Uterus (tissue), 4 donors: Measurements from ENCODE around the gene ACSL3. TPM values are rescaled to one million over a fixed set of nuclear protein-coding genes. Genes with fewer than 3 reads are reported as not detected.
A peak's percentile ranks its signal among the peaks of the same experiment; 100 is the strongest.

Source experiments
- DNase-seq, 2 donors: peaks; one replicate each; pipeline ENCODE4 v3.0.0-alpha.2; 2019 to 2020
- H3K27ac ChIP-seq, 2 donors: fragments of 200-600 bp; sonication (generic); 1 replicate in 1 of 2; 2 replicates in 1 of 2; pipeline ENCODE4 v1.5.1; 2016 to 2018
- H3K27me3 ChIP-seq, 2 donors: fragments of 200-600 bp; sonication (generic); one replicate each; pipeline ENCODE4 v1.5.1; 2018 to 2019; ENCODE audit warnings: control low read depth in 1 of 2
- H3K36me3 ChIP-seq, 2 donors: fragments of 200-600 bp; sonication (generic); one replicate each; pipeline ENCODE4 v1.5.1; 2019; ENCODE audit warnings: control low read depth in 1 of 2
- H3K4me1 ChIP-seq, 2 donors: fragments of 200-600 bp; sonication (generic); one replicate each; pipeline ENCODE4 v1.5.1; 2018 to 2019; ENCODE audit warnings: control low read depth in 1 of 2
- H3K4me3 ChIP-seq, 2 donors: fragments of 200-600 bp; sonication (generic); 1 replicate in 1 of 2; 2 replicates in 1 of 2; pipeline ENCODE4 v1.5.1; 2018 to 2019; ENCODE audit warnings: mild to moderate bottlenecking in 1 of 2
- H3K9me3 ChIP-seq, 2 donors: fragments of 200-600 bp; sonication (generic); one replicate each; pipeline ENCODE4 v1.5.1; 2019; ENCODE audit warnings: control low read depth in 1 of 2
- POLR2A ChIP-seq, 2 donors: fragments of 450-650 bp; IDR thresholded peaks; one replicate each; pipeline ENCODE4 v1.6.1; 2016; ENCODE audit warnings: antibody characterized with exemption in 2 of 2, mild to moderate bottlenecking in 1 of 2, moderate library complexity in 1 of 2
- intact Hi-C: fragments of 100-400 bp; cut with DNase I; formaldehyde crosslinking; loops from one replicate; pipeline ENCODE4 v1.15.1; 2023; ENCODE audit warnings: low total_unique reads
- total RNA-seq, 4 donors: library from RNA; depleted of rRNA in 3 of 4; stranded (reverse); fragments of >200 nt in 3 of 4; gene quantifications; one replicate each; pipeline versions ENCODE4 v1.1.0 to v1.2.4, GENCODE V29; 2014 to 2023
- TF ChIP-seq, protein P1 (sequence below), 4 experiments: fragments of 200-600 bp in 2 of 4; fragments of 450-650 bp in 2 of 4; sonication (generic) in 2 of 4; IDR thresholded peaks; one replicate each; pipeline ENCODE4 v1.5.1; 2016 to 2019; ENCODE audit warnings: antibody characterized with exemption in 4 of 4, mild to moderate bottlenecking in 2 of 4, moderate library complexity in 1 of 4
- donor health status: DM: yes; HTN: yes; CAD: no.

ACSL3 gene
- total RNA-seq, result 100 to 1,000 TPM in 1 of 4 donors, 10 to 100 TPM in 3; 39.7 to 101 (median 61.2) TPM

DNA sequence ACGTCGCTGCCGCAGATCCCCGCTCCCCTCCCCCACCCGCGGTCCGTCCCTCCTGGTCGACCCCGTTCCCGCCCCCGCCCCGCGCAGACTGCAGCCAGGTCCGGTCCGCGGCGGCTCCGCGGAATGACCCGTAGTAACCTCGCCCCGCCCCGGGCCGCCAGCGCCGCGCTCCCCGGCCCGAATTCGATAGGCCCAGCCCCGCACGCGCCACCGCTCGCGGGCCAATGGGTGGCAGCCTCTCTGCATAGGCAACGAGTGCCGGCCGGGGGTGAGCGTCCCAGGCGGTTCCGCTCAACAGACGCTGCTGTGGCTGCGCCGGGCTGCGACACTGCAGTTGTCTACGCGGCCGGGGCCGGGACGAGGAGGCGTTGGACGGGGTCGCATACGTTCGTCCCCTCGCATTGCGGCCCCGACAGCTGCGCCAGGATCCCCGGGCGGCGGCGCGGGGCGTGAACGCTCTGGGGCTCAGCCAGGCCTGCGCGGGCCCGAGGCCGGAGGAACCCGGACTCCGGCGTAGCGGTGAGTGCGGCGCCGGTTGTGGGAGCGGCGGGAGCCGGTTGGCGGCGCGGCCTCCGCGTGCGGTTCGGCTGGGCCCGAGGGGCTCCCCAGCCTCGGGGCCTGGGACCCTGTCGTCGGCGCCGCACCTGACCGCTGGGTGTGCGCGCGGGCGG, at the start of gene ACSL3:
ACSL3 (plus strand) TSS at position 297 of the 671 bp plus-strand sequence. CDS start 47,737 bp downstream, outside the sequence.
- Histone ChIP-seq H3K9me3 (no peaks in the 10 kb centered on the region), H3K36me3 (no peaks in the 10 kb centered on the region), H3K27me3 (no peaks in the 10 kb centered on the region), H3K4me3 (peak within 1 kb of the TSS; percentile 49 to 91), H3K4me1 (peaks cover 0 to 6% of the 10 kb centered on the region in 2 donors), H3K27ac (peak within 1 kb of the TSS; percentile 75 to 94)
- TF ChIP-seq, protein P1, sequence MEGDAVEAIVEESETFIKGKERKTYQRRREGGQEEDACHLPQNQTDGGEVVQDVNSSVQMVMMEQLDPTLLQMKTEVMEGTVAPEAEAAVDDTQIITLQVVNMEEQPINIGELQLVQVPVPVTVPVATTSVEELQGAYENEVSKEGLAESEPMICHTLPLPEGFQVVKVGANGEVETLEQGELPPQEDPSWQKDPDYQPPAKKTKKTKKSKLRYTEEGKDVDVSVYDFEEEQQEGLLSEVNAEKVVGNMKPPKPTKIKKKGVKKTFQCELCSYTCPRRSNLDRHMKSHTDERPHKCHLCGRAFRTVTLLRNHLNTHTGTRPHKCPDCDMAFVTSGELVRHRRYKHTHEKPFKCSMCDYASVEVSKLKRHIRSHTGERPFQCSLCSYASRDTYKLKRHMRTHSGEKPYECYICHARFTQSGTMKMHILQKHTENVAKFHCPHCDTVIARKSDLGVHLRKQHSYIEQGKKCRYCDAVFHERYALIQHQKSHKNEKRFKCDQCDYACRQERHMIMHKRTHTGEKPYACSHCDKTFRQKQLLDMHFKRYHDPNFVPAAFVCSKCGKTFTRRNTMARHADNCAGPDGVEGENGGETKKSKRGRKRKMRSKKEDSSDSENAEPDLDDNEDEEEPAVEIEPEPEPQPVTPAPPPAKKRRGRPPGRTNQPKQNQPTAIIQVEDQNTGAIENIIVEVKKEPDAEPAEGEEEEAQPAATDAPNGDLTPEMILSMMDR (IDR thresholded peaks at IDR 0.05), result peak in 3 of 4 experiments; percentile 5 to 31 (median 28)
- TF ChIP-seq POLR2A (IDR thresholded peaks at IDR 0.05), result peak; percentile 97 to 98
- intact Hi-C loops, result no loop called here
- peak; percentile 92 to 93 for DNase-seq

DNA sequence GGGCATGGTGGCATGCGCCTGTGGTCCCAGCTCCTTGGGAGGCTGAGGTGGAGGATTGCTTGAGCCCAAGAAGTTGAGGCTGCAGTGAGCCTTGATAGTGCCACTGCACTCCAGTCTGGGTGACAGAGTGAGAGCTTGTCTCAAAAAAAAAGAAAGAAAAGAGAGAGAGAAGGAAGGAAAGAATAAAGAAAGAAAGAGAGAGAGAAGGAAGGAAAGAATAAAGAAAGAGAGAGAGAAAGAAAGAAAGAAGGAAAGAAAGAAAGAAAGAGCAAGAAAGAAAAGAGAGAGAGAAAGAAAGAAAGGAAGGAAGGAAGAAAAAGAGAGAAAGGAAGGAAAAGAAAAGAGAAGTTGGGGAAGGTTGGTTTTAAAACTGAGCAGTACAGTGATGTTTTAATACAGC, 49.0 kb upstream of the ACSL3 start:
- H3K4me1 ChIP-seq, result no peaks in the 10 kb centered on the region
- no peak overlapping the region for H3K27ac ChIP-seq
- H3K36me3 ChIP-seq, result no peaks in the 10 kb centered on the region
- no peak overlapping the region for H3K4me3 ChIP-seq
- no peaks in the 10 kb centered on the region for H3K27me3 ChIP-seq
- DNase-seq, result no peak
- TF ChIP-seq, protein P1 (IDR thresholded peaks at IDR 0.05), result no peak
- no peak for TF ChIP-seq POLR2A (IDR thresholded peaks at IDR 0.05)
- intact Hi-C loops, result no loop called here
- no peaks in the 10 kb centered on the region for H3K9me3 ChIP-seq

DNA sequence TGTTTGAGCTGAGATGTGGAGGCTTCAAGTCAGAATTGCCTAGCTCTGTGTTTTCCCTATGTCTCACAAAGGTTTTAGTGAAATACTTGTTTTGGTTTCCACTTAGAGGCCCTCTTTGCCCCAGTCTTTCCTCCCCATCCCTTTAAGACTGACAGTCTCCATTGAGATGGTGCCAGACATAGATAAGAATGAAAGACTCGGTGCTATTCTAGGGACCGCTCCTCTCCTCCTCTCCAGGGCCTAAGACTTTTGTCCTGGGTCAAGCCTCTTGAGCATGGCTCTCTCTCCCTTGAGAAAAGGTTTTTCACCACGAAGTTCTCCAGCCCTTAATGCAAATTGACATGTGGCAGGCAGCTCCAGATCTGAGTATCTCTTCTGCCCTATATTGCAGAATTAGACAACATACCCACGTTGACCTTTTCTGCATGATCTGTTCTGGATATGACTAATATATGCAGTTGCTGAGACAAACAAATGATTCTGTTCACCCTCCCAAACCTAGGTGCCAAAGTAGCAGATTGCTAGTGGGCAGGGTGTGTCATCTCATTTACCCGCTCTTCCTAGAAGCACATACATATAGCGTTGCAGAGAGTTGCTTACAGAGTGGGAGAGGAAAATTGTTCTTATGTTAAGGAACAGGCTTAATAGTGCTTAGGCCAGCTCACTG, 47.5 kb upstream of the ACSL3 start:
- Histone ChIP-seq H3K4me3 (no peak overlapping the region), H3K36me3 (no peaks in the 10 kb centered on the region), H3K27me3 (no peaks in the 10 kb centered on the region), H3K4me1 (no peaks in the 10 kb centered on the region), H3K9me3 (no peaks in the 10 kb centered on the region), H3K27ac (no peak overlapping the region)
- no peak for DNase-seq
- intact Hi-C loops, result no loop called here
- no peak for TF ChIP-seq POLR2A (IDR thresholded peaks at IDR 0.05)
- TF ChIP-seq, protein P1 (IDR thresholded peaks at IDR 0.05), result no peak

DNA sequence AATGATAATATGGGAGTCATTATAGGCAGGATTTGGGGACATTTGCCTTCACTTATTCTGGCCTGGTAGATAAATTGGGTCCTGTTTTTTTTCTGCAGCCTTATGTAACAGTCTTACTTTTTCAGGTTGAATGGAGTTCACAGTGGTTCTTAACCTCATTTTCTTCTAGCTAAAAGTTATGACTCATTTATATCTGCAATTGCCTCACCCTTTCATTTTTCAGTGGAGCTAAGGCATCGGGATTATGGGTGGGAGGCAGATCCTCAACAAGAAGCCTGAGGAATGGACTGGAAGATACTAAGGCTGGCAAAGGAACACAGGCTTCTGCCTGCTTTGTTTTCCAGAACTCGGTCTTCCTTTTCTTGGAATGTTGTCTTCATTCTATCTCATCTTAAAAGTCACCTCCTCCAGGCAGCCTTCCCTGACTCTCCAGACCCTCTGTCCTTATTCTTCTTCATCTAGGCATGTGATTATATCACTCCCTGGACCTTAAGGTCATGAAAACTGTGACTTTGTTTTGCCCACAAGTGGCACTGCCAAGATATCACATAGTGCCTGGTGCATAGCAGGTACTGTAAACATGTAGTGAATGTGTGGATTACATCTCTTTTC, 41.0 kb upstream of the ACSL3 start:
- TF ChIP-seq, protein P1 (IDR thresholded peaks at IDR 0.05), result no peak
- TF ChIP-seq POLR2A (IDR thresholded peaks at IDR 0.05), result no peak
- Histone ChIP-seq H3K9me3 (no peaks in the 10 kb centered on the region), H3K27ac (no peak overlapping the region), H3K4me3 (no peak overlapping the region), H3K36me3 (no peaks in the 10 kb centered on the region), H3K4me1 (no peaks in the 10 kb centered on the region), H3K27me3 (no peaks in the 10 kb centered on the region)
- no peak for DNase-seq
- intact Hi-C loops, result no loop called here
